GM12873 (cell line): ENCODE data around the gene CIBAR2.
A peak's percentile ranks its signal among the peaks of the same experiment; 100 is the strongest.

Experiments
- CTCF ChIP-seq: IDR thresholded peaks from 2 replicates; pipeline ENCODE4 v1.5.1; 2012; ENCODE audit warnings: low read depth, mild to moderate bottlenecking, moderate library complexity, low read length, control low read depth; ENCODE audit not compliant: insufficient read depth; ENCODE audit errors: missing control alignments

The CIBAR2 gene

DNA sequence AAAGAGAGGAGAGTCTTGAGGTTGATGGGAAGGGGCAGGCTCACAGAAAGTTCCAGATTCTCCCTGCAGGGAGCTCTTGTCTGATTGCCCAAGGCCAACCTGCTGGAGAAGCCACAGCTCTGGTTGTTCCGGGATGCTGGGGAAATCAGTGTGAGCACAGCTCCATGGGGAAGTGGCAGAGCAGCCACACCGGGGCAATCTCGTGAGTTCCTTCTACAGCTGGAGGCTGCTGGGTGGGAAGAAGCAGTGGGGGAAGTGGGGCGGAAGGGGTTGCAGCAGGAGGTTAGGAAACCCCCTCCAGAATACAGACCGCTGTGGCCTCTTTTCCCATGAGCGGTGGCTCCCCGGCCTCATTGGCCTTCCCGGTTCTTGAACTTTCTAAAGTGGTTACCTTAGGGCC, 50.7 kb downstream of the CIBAR2 start:
- TF ChIP-seq CTCF, result no peak

GRCh38 chr16:85058909-85059308, 53.4 kb downstream of the CIBAR2 start:
- TF ChIP-seq CTCF, result no peak

- TF ChIP-seq CTCF, result no peak
Observed at GRCh38 chr16:85057948-85058347, 54.3 kb downstream of the CIBAR2 start.

DNA sequence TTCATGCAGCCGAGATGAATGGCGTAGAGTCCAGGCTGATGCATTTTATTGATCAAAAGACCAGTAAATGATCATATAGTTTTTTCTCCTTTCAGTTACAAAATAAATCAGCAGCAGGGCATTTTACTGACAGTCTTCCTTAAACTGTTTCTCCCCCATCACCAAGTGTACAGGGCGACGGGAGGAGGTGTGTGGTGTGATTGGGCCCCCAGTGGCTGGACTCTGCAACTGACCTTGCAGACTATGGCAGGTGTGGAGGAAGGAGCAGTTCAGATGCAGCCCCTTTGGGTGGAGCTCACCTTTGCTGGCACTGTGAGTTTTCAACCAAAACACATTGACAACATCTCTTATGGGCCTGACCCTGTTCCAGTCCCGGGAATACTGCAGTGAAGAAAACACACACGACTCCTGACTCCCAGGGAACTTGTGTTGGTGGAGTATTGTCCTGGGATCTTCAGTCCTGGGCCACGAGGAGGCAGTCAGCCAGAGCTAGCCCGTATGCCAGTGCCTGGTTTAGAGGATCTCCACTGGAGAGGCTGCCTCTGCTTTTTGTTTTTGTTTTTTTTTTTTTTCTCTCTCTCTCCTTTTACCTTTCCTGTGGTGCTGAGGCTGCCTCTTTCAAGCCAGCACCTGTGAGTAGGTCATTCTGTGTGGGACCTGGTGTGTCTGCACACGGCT, 54.9 kb downstream of the CIBAR2 start:
- peak; percentile 55 for TF ChIP-seq CTCF

GRCh38 chr16:85056211-85056748, 56.0 kb downstream of the CIBAR2 start:
- TF ChIP-seq CTCF, result no peak

GRCh38 chr16:85055493-85056210, 56.6 kb downstream of the CIBAR2 start:
- TF ChIP-seq CTCF, result no peak

DNA sequence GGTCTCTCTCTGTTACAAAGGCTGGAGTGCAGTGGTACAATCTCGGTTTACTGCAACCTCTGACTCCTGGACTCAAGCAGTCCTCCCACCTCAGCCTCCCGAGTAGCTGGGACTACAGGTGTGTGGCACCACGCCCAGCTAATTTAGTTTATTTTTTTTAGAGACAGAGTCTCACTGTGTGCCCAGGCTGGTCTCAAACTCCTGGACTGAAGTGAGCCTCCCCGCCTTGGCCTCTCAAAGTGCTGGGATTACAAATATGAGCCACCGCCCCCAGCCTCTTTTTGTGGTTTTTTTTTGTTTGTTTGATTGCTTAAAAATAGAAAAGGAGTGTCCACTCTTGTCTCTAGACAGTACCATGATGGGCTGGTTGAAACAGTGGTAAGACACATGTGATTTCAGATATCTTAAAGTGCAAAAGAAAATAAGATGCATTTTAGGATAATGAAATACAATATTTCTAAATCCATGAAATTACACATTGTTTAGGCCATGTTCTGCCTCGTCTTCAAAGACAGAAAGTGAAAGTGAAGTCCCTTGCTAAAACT, 57.3 kb downstream of the CIBAR2 start:
- TF ChIP-seq CTCF, result no peak
